Activated naive CD8-positive, alpha-beta T cell treated with anti-CD3 and anti-CD28 coated beads, Interleukin-2, amount 50 U/mL, for 16 hours (primary cell): Measurements from ENCODE around the gene TM7SF2.

ENCODE experiments used
- DNase-seq: peaks from one replicate; pipeline ENCODE4 v3.0.0-alpha.2; 2020; ENCODE audit warnings: low read depth, low spot score

The TM7SF2 gene

DNA sequence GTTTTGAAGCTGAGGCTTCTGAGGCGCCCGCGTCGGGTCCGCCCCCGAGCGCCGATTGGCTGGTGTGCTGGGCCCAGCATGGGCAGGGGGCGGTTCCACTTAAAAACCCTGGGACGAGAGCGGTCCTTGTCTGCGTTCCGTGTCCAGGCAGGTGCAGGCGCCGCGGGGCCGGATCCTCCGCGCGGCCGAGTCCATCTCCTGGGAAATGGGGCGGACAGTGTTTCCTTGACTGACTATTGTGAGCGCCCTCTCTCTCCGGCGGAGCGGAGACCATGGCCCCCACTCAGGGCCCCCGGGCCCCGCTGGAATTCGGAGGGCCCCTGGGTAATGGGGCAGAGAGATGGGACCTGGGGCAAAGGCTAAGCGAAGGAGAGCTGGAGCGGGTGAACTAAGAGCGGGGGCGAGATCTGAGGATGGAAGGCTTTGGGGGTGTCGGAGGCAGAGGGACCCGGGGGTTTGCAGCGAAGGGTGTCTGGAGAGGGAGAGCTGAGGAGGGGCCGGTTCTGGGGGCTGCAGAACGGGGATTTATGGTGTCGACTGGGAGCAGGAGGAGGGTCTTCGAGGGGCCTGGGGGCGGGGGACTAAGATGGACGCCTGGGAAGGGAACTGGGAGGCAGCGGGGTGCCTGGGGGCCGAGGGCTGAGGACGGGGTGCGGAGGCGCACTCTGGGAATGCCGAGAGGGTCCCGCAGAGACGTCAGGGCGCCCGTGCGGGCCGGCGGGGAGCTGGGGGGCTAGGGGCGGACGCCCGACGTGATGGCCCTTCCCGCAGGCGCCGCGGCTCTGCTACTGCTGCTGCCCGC lies at the start of gene TM7SF2:
TM7SF2 (plus strand) TSS at position 129 of the 802 bp plus-strand sequence; CDS start at position 273, 144 bp downstream.
- DNase-seq: peak; percentile 87

DNA sequence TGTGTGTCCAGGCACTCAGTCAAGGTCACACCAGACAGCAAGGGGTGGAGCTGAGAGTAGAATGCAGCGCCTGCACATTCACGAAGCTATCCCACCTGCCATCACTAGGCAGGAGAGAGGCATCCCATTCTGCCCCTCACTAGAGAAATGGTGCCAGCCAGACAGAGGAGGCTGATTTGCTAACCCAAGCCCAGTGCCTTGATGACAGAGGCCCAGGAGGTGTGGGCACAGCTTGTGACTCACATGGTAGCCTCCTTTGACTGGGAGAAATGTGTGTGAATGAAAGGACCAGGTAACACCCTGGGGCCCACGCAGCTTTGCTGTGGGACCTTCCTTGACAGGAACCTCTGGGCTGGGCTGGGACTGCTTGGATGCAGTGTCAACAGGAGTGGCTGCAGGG lies 48.1 kb upstream of the TM7SF2 start:
- DNase-seq: no peak

DNA sequence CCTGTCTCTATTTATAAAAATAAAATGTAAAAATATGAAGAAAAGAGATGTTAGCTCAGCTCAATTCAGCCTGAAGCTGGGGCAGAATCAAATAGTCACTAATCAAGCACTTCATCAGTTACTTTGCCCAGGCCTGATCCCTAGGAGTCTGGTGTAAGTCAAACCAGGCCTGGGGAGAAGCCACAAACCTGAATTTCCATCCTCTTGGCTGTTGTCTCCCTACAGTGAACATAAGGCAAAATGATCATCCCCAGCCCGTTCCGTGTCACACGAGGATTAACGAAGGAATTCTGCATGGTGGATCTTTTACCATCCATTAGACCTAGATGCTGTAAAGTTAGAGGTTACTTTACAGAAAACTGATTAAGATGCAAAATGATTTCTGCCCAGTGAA lies 46.8 kb upstream of the TM7SF2 start:
- DNase-seq: no peak

DNA sequence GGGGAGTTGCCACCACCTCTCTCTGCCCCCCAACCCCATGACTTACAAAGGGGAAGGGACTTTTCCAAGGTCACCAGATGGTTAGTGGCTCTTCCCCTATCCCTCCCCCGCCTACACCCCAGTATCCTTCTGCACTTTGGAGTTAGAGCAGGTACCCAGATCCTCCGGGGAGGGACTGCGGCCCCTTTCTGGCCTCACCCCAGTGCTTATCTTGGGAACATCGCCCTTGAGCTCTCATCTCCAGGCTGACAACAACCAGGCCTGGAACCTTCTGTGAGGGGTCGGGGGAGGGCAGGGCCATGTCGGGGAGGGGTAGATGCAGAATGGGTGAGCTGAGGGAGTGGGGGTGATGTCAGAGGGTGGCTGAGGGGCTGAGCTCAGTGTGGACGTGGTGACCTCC lies 45.8 kb upstream of the TM7SF2 start:
- DNase-seq: no peak

DNA sequence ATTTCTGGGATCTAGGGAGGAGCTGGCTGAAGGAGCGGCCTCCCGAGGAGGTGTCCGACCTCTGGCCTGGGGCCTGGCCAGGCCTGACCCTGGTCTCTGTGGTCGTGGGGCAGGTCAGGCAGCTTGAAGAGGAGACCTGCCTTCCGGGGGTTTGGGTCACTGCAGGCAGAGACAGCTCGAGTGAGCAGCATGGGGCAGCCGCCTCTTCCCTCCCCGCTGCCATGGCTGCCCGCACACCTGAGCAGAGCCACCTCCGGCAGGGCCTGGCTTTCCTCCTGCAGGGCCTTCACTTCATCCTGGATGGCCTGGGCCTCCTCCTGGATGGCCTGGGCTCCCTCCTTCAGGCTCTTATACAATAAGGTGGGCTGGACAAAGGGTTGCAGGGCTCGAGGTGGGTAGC lies 45.4 kb upstream of the TM7SF2 start:
- DNase-seq: no peak

DNA sequence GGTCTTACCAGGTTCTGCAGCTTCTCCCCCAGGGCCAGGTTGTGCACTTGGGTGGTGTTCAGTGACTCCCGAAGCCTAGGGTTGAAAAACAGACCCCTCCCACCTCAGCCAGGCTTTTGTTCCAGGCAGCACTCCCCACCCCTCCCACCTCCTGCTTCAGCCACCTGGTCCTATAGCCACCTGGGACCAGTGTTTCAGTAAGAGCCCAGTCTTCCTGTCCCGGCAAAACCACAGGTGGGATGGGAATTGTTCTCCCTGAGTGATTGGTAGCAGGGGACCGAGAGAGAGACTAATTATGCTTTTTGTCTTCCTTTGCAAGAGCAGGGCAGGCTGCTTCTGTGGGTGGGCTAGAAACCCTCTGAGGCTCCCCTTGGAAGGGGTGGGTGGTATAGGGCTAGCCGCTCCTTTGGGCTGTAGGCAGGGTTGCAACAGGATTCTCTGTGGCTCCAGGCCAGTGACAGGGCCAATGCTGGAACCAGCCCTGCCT lies 44.8 kb upstream of the TM7SF2 start:
- DNase-seq: no peak

DNA sequence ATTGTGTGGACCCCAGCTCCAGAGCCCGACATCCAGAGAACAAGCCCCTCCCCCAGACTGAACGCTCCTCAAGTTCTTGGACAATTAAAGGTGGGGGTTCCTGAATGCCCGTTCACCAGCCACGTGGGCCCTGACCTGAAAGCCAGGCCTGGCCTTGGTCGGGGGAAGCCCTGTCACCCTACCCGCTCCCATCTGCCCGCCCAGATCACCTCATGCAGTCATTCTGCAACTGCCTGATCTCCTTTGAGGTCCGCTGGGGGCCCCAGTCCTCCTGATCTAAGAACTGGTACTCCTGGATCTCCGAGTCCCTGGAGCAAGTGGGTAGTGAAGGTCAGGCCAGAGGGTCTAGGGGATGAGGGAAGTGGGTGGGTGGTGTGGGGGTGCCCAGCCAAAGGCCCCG lies 44.2 kb upstream of the TM7SF2 start:
- no peak for DNase-seq

DNA sequence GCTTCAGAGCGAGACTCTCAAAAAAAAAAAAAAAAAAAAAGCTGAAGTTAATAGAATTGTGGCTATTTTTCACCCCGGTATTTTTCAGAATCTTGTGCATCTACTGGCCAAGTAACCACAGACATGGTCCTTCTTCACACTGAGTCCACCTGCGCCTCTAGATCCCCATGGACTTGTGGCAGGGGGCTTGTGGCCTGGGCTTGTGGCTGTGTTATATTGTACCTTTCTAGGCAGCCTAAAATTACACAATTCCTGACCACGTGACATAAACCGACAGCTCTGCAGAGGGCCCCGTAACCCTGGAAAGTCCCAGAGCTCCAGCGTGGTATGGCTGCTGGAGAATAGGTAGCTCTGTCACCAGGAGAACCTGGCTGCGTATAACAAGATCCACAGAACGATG lies 42.5 kb upstream of the TM7SF2 start:
- DNase-seq: no peak

DNA sequence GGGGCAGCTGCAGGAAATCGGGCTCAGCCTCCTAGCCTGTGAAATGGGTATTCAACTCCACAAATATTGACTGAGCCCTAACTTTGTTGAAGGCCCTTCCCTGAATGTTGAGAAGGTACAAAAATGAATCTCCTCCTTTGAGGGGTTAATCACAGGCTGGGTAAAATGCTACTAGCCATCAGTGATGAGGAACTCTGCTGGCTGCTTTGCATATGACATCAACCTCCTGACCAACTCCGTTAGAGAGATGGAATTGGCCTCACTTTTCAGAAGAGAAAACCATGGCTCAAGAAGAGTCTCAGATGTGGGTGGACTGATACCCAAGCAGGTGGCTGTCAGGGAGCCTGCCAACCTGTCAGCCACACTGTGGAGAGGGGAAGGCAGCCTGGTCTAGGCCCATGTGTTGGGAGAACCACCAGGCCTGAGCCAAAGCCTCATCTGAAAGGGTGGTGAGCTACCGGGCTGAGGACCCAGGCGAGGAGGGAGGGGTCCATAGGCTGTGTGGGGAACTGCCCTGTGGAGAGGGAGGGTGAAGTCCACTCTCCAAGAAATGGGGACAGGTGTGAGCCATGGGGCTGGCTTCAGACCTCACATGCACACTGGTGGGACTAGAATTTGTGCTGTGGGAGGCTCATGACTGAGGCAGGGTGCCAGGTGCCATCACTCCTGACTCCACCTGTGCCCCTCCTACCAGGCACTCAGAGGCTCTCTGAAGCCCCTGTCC lies 39.6 kb upstream of the TM7SF2 start:
- no peak for DNase-seq

DNA sequence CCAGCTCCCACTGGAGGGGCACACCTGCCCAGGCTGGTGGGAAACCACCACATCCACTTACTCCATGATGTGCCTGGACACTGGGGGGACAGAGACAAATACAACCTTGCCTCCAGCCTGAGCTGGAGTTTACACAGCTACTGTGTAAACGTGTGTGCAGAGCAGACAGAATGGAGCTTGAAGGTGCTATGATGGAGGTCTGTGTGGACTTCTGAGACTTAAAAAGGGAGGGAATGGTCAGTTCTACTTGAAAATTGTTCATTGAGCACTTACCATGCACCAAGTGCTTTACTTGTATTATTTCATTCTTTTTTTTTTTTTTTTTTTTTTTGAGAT lies 39.1 kb upstream of the TM7SF2 start:
- no peak for DNase-seq

DNA sequence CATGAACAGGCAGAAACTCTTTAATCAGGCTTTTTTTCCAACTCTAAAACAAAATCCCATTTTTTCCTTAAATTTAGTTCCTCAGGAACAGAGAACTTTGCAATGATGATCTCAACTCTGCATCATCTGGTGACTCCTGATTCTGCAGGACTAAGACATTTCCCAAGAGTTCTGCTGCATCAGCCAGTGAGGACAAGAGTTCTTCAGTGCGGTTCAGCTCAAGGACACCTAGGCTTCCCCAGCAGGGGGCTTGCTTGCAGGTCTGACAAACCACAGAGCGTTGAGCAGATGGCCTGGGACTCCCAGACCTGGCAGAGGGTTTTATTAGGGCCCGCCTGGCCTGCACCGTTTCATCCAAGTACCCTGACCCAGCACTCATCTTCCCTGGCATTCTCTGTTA lies 34.2 kb upstream of the TM7SF2 start:
- DNase-seq: no peak

DNA sequence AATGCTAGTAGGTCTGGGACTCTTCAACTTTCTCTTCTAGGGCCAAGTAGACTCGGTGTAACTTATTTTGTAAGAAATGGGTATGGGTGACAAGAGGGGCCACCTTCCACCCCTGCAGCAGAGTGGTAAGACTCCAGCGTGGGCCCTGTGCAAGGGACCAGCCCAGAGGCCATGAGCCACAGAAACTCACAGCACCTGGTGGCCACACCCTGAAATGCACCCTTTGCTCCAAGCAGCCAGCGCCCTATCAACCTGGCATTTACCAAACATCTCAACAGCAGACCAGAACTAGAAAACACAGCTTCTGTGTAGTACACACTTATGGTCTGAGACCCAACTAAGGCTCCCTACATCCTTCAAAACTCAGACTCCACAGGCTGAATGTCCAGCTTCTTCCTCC lies 33.5 kb upstream of the TM7SF2 start:
- peak; percentile 25 for DNase-seq

DNA sequence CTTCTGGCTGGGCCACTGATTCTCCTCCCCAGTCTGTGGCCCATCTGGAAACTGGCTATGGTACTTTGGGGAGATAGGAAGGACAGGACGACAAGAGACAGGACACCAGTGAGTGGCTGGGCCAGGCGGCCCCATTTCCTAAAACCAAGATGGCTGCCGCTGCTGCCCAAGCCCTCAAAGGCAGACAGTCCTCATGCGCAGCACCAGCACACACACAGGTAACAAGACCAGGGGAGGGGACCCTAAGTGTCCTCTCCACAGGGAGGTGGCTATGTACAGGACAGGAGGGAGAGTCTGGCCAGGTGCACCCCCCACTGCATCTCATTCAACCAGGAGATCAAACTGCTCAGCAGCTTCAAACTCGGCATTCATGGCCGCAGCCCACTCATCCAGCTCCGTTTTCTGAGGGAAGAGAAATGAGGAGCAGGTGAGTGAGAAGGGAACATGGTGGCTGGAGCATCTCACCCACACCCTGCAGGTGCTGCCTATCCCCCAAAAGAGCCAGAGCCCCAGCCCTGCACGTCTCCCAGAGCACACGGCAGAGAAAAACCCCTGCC lies 32.8 kb upstream of the TM7SF2 start:
- DNase-seq: no peak

DNA sequence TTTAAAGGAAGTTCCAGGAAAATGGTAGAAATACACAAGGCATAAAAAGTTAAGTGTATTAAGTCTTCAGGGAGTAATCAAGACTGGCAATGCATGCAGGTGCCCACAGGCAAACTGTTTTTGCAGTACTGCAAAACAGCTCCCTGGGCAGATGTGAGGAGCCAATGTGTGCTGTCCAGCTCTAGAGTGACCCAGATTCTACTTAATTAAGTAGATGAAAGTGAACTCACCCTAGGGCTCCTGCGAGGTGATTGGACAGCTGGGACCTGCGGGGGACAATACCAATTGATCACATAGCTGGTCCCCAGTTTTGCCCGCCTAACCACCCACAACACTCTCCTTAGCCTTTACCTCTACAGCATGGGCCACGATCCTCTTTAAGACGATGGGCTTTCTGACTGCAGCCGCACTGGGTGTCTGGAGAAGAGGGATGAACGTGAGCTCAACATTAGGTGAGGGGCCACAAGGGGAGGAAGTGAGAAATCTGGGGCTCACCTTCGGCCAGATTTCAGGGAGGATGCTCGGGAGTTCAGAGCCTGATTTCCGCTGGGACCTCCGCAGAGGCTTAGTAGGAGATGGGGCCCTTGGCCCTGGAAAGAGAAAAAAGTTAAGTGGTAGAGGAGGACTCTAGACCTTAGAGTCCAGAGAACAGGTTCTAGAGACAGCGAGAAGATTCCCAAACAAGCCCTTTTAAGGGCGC lies 28.4 kb upstream of the TM7SF2 start:
- no peak for DNase-seq

DNA sequence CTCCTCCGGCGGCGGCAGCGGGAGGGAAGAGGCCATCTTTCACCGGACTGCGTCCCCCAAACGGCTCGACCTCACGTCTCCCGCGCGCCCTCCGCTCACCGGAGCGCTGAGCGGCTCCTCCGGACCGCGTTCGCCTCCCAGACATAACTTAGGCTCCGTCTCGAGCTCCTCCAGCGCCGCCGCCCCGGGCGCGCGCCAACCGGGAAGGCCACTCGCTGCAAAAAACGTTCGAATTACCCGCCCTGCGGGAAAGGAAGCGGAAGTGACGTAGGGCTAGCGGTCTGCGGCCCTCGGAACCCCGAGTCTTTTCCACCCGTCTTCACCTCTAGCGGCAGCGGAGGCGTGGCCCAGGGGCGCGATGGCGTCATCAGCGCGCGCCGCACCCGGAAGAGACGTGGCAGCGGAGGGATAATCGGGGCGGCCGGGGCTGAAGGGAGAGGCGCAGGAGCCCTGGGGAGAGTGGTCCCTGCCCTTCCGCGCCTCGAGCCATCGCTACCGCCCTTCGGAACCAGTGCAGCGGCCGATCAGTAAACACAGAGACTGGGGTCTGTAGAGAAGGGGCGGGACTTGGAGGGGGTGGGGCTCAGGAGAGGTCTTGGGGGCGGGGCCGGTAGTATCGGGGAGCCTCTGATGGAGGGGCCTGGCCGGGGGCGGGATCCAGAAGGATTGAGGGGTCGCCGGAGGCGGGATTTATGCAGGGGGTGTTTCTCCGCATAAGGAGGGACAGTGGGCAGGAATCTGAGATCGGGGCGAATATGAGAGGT lies 27.7 kb upstream of the TM7SF2 start, which contains the start of the genes CDCA5 and ZFPL1:
CDCA5 (minus strand) TSS at position 207 of the 764 bp plus-strand sequence; CDS start at position 145, 62 bp downstream.
ZFPL1 (plus strand) TSS at position 389 of the 764 bp plus-strand sequence. CDS start 477 bp downstream, outside the sequence.
- peak; percentile 88 for DNase-seq

DNA sequence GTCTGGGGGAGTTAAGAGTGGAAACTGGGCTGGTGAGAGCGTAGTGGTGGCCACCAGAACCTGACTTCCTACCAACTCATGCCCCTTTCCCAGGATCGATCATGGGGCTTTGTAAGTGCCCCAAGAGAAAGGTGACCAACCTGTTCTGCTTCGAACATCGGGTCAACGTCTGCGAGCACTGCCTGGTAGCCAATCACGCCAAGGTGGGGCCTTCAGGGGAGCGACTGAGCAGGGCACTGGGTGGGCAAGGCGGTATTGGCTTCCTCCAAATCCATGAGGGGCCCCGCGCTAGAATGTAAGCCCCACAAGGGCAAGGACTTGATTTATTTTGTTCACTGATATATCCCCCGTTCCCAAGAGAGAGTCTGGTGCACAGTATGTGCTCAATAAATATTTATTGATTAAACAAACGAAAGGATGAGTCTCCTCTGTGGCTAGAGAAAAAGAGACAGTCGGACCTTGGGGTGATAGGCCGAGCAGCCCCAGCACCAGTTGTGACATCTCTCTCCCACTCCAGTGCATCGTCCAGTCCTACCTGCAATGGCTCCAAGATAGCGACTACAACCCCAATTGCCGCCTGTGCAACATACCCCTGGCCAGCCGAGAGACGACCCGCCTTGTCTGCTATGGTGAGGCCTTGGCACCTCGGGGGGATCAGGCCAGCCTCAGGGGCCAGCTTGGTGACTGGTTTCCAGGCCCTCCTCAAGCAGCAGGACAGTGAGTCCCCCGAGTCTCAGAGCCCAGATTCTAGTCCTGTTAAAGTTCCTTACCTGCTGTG lies 26.9 kb upstream of the TM7SF2 start:
- DNase-seq: no peak

DNA sequence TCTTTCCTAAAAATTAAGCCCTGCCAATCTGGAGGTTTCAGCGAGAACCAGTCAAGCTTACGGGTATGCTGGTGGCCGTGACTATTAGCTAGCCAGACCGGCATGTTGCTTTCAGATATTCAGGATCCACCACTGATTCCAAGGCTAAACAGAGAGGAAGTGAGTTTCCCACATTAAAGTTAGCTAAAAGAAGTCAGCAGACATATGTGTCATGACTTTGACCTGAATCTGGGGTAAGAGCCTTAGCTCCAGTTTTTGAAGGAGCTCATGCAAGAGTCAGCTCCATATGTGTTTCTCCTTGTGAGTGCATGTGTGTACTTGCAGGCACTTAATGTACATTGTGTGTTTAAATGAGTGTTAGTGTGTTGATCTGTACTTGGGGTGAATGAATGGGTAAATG lies 26.2 kb upstream of the TM7SF2 start:
- DNase-seq: no peak

DNA sequence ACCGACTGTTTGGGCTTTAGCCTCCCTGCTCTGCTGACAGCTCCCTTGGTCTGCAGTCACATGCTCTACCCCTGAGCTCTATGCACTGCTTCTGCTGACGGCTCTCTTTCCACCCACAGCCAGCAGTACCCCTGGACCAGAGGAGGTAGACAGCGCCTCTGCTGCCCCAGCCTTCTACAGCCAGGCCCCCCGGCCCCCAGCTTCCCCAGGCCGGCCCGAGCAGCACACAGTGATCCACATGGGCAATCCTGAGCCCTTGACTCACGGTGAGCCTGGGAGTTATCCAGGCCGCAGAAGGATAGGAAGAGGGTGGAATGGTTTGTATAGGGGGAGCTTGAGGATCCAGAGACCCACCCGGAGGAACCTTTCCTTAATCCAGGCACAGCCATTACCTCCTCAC lies 24.9 kb upstream of the TM7SF2 start:
- no peak for DNase-seq

DNA sequence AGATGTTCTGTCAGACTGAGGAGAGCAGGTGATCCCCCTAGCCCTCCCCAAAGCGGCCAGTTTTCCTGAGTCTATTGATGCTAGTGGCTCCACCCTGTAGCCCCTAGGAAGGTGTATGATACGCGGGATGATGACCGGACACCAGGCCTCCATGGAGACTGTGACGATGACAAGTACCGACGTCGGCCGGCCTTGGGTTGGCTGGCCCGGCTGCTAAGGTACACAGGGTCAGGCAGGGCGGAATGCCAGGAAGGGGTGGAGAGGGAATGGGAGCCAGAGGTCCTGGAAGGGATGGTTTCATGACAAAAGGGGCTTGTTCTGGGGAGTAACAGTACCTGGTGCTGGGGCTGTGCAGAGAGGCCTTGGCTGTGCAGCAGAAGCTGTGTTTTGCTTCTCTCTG lies 24.5 kb upstream of the TM7SF2 start:
- no peak for DNase-seq

DNA sequence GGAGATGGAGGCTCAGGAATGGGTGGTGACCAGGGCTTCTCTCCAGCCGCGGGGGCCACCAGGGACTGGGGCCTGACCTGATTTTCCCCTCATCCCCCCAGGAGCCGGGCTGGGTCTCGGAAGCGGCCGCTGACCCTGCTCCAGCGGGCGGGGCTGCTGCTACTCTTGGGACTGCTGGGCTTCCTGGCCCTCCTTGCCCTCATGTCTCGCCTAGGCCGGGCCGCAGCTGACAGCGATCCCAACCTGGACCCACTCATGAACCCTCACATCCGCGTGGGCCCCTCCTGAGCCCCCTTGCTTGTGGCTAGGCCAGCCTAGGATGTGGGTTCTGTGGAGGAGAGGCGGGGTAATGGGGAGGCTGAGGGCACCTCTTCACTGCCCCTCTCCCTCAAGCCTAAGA lies 23.8 kb upstream of the TM7SF2 start:
- no peak for DNase-seq
